ENCODE measurements around the gene HOXC4.
"Not testable (repeated sequence)": the region's sequence is repeated elsewhere in the genome, so short reads cannot be mapped to it uniquely, and the experiment has no call there.

The HOXC4 gene

DNA sequence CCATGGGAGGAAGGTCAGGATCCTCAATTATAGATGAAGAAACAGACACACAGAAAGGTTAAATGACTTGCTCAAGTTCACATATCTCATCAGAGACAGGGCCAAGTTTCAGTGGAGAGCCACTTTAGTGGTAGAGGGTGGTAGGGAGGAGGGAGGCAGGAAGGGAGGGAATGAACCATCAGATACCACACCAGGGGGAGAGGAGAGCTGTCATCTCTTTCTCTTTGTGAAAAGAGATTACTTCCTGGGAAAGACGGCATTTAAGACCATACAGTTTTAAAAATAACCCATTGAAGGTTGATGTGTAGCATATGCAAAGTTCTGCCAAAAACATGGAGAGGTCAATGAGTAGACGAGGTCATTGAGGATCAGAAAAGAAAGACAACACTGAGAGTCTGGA is 39.3 kb downstream of the HOXC4 start:
- DNase-seq (ENCODE audit: low read depth), result not testable (repeated sequence)

DNA sequence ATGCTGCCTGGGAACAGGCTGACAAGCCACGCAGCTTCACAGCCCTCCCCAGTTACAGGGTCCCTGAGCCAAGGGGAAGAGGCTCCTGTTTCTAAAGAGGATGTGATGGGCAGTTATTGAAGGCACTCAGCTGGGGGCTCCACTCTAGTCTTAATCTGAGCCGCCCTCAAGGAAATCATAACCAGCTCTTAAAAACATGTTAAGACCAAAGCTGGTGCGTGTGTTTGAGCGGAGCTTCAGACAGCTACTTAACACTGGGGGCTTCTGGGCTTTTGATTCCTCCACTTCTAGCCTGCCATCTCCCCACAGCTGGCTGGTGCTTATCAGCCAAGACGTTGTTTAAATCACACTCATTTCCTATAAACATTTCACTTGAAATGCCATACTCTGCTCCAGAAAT is 42.3 kb downstream of the HOXC4 start:
- DNase-seq (ENCODE audit: low read depth), result not testable (repeated sequence)

DNA sequence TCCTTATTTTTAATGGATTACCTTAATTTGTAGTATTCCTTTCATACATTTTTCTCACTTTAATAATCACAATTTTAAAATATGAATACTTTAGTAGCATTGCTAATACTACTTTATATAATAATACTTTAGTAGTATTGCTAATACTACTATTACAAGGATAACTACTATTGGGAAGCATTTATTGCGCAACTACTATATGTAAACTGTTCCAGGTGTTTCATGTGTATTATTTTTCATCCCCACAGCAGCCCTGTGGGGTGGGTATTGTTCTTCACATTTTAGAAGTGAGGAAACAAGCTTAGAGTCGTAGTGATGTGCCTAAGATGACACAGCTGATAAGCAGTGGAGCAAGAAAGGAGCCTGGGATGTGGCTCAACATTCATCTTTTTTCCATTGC is 45.0 kb downstream of the HOXC4 start:
- DNase-seq (ENCODE audit: low read depth), result not testable (repeated sequence)

DNA sequence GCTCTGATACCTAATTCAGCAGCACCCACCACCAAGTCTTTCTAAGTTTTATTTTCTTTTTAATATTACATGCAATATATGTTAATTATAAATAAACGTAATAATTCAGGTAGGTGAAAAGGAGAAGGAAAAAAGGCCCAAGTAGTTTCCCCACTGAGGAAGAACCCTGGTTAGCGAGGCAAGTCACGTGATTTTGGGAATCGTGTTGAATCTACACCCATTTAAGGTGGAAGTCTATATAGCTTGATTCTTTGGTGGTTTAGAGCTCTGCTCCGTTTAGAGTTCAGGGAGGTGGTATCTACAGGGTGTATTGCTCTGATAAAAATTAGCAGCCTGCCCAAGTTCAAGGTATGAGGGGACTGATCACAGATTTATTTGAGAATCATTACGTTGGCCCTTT is 47.0 kb downstream of the HOXC4 start:
- DNase-seq (ENCODE audit: low read depth), result not testable (repeated sequence)

DNA sequence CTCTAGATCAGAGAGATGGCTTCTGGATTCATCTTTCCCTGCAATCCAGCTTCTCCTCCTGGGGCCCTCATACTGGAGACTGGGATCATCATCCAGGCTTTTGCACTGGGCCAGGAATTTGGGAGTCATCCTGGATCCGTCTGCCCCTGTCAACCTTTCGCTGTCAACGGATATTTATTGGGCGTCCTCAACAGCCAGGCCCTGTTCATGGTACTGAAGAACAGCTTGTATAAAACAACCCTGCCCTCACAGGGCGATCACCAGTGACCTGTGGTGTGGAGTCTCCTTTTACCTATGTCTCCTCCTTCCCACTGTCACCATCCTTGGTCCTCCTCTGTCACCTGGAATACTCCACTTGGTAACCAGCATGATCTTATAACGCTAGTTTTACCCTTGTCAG is 48.6 kb downstream of the HOXC4 start:
- DNase-seq (ENCODE audit: low read depth), result not testable (repeated sequence)

DNA sequence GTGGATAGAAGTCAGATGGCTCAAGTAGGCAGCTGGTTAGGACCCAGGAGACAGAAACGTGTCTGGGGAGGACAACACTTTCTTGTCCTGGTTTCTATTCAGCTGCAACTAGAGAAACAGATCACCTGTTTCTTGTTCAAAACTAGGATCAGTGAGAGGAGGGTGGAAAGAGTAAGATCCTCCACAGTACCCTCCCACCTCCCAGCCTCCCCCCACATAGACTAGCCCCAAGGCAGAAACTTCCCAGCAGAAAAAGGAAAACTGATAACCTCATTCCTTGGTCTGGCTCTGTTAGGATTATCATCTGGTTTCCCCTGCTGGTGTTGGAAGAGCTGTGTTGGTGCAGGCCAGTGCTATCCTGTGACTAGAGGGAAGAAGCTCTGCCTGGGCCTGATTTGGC is 50.2 kb downstream of the HOXC4 start:
- not testable (repeated sequence) for DNase-seq (ENCODE audit: low read depth)

Measured in fibroblast of the conjunctiva (primary cell).